Measurements from ENCODE around the gene RIC3. TPM values are rescaled to one million over a fixed set of nuclear protein-coding genes. Genes with fewer than 3 reads are reported as not detected.

RIC3 gene
- total and polyA plus RNA-seq, 7 donors, result 0.46 to 8.4 (median 3.4) TPM

DNA sequence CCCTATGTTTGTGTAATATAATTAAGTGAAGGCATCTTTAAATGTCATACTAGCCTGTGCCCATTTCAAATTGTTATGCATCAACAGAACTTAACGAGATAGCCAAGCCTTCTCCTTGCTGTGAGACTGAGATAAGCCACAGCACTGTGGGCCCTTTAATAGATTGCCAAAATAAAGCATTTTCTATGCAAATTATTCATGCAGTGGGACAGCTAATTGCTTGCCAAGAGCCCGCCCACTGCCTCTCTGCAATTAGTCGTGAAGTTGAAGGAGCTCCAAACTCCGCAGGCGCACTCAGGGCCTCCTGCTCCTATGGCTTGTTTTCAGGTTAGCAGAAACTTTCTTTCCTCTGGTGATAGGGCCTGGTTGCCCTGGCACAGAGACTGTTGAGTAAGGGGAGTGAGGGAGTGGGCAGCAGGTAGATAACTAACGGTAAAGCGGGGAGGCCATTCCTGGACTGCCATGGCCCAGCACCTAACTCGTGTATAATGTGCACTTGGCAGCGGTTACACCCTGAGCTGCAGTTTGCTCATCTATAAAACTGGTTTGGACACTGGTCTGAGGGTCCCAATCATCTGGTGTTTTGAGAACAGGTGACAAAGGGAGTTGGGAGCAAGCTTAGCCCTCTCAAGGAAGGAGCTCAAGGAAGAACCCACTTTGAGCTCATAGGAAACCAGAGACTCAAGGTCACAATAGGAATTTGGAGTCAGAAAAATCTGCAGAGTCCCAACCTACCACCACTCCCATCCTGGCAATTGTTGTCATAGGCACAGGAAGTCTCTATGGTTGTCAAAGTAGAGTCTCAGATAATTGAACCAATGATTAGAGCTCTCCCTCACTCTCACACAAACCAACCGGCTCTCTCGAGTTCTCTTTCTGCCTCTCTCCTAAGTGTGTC is 33.9 kb upstream of the RIC3 start:
- H3K4me3 ChIP-seq, result no peak overlapping the region
- H3K27me3 ChIP-seq (ENCODE audit: insufficient read depth in 3 of 3, low read length in 2 of 3), result peaks cover 0 to 17% (median 6%) of the 10 kb centered on the region in 3 donors
- no peak overlapping the region for H3K27ac ChIP-seq
- H3K36me3 ChIP-seq (ENCODE audit: insufficient read depth in 1 of 2, low read depth in 1 of 2), result no peaks in the 10 kb centered on the region
- H3K9me3 ChIP-seq, result no peaks in the 10 kb centered on the region
- intact Hi-C loops (cut with DNase I), result no loop called here
- H3K4me1 ChIP-seq, result no peaks in the 10 kb centered on the region
- TF ChIP-seq, protein P1, sequence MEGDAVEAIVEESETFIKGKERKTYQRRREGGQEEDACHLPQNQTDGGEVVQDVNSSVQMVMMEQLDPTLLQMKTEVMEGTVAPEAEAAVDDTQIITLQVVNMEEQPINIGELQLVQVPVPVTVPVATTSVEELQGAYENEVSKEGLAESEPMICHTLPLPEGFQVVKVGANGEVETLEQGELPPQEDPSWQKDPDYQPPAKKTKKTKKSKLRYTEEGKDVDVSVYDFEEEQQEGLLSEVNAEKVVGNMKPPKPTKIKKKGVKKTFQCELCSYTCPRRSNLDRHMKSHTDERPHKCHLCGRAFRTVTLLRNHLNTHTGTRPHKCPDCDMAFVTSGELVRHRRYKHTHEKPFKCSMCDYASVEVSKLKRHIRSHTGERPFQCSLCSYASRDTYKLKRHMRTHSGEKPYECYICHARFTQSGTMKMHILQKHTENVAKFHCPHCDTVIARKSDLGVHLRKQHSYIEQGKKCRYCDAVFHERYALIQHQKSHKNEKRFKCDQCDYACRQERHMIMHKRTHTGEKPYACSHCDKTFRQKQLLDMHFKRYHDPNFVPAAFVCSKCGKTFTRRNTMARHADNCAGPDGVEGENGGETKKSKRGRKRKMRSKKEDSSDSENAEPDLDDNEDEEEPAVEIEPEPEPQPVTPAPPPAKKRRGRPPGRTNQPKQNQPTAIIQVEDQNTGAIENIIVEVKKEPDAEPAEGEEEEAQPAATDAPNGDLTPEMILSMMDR (IDR thresholded peaks at IDR 0.05), result no peak
- DNase-seq (no peak), ATAC-seq (no peak)
- 80 to 85% (median 85%) methylated on average over 11 of the region's 11 CpGs for WGBS, 3 donors

DNA sequence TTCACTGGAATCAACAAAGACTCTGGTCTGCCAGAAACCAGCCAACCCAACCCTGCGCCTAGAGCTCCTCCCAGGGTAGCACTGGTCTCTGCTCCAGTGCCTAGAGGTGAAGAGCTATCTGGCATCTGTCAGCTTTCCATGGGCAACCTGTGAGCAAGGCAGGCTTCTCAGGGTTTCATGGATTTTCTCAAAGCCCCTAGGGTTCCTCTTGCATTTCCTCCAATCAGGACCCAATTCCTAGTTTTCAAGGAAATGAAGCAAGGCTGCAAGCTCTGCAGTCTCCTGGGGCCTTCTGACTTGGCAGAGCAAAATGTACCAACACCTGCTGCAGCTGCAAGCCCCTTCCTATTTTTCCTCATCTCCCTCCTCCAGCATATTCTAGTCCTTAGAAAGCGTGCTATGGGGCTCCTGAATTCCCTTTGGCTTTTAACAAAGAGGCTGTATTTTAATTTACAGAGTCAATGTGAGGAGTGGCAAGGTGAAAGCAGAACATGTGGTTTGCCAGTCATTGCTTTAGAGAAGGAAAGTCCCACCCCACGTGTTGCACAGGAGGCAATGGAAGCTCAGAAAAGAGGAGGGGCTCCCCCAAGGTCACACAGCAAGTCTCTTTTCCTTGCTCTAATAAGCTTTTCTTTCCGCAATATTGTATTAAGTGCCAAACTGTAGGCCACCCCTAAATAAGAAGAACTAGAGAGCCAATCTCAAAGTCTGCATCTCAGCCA is 33.0 kb upstream of the RIC3 start:
- H3K4me3 ChIP-seq, result no peak overlapping the region
- DNase-seq (no peak), ATAC-seq (no peak)
- intact Hi-C loops (cut with DNase I), result no loop called here
- TF ChIP-seq, protein P1 (IDR thresholded peaks at IDR 0.05), result no peak
- H3K4me1 ChIP-seq, result no peaks in the 10 kb centered on the region
- H3K9me3 ChIP-seq, result no peaks in the 10 kb centered on the region
- no peaks in the 10 kb centered on the region for H3K36me3 ChIP-seq (ENCODE audit: insufficient read depth in 1 of 2, low read depth in 1 of 2)
- peaks cover 0 to 7% (median 4%) of the 10 kb centered on the region in 3 donors for H3K27me3 ChIP-seq (ENCODE audit: insufficient read depth in 3 of 3, low read length in 2 of 3)
- 44 to 55% (median 47%) methylated on average over 4 of the region's 4 CpGs for WGBS, 3 donors
- no peak overlapping the region for H3K27ac ChIP-seq

DNA sequence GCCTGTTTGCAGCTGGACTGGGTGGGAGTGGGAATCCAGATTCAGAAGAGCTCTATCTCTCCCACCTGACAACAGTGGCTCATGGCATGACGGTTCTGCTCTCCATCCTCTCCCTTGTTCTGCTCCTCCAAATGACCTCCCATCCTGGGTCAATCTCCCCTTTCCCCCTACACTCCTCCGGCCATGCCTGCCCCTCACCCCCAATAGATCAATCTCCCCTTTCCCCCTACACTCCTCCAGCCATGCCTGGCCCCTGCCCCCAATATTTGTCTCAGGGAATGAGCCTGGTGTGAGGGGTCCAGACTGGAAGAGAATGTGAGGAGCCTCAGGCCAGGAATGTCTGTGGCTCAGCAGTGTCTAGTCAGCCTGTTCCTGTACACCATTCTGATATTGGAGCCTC is 30.9 kb upstream of the RIC3 start:
- Histone ChIP-seq H3K4me3 (no peak overlapping the region), H3K27me3 (ENCODE audit: insufficient read depth in 3 of 3, low read length in 2 of 3) (peaks cover 0 to 6% (median 3%) of the 10 kb centered on the region in 3 donors), H3K36me3 (ENCODE audit: insufficient read depth in 1 of 2, low read depth in 1 of 2) (no peaks in the 10 kb centered on the region), H3K9me3 (no peaks in the 10 kb centered on the region), H3K27ac (no peak overlapping the region), H3K4me1 (no peaks in the 10 kb centered on the region)
- TF ChIP-seq, protein P1 (IDR thresholded peaks at IDR 0.05), result no peak
- DNase-seq (no peak), ATAC-seq (no peak)
- intact Hi-C loops (cut with DNase I), result no loop called here
- 55 to 77% (median 61%) methylated on average over 2 of the region's 2 CpGs for WGBS, 3 donors

DNA sequence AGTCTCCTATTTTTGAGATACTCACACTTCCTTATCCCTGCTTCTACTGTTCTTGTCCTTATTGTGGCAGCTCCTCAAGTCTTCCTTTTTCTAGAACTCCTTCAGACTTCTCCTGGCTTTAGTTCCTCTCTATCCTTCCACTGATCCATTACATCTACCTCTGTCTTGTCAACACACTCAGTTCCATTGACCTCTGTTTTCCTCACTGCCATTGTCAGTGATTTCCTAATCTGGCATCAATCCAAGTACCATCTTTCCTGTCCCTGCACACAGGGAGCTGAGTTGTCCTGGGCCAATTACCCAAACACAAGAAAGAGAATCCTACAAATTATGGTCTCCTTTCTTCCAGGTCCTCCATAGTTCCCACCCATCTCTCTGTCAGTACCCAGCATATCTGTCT is 27.9 kb upstream of the RIC3 start:
- peaks cover 0 to 6% (median 3%) of the 10 kb centered on the region in 3 donors for H3K27me3 ChIP-seq (ENCODE audit: insufficient read depth in 3 of 3, low read length in 2 of 3)
- ATAC-seq, result no peak
- H3K36me3 ChIP-seq (ENCODE audit: insufficient read depth in 1 of 2, low read depth in 1 of 2), result no peaks in the 10 kb centered on the region
- TF ChIP-seq, protein P1 (IDR thresholded peaks at IDR 0.05), result no peak
- H3K4me3 ChIP-seq, result no peak overlapping the region
- no peak for DNase-seq
- H3K4me1 ChIP-seq, result no peaks in the 10 kb centered on the region
- no peak overlapping the region for H3K27ac ChIP-seq
- intact Hi-C loops (cut with DNase I), result no loop called here
- H3K9me3 ChIP-seq, result no peaks in the 10 kb centered on the region

All from psoas muscle (tissue), 8 donors.